ENCODE results near the gene BBOX1.

Gene BBOX1

GRCh38 chr11:27025312-27025955 lies 15.2 kb upstream of the BBOX1 start:
- DNase-seq = no peak

- DNase-seq = no peak
Measured at GRCh38 chr11:27025957-27026733, 14.5 kb upstream of the BBOX1 start.

- no peak for DNase-seq
Measured at GRCh38 chr11:27028561-27028965, 12.1 kb upstream of the BBOX1 start.

GRCh38 chr11:27029966-27030365 lies 10.6 kb upstream of the BBOX1 start:
- DNase-seq = no peak

- no peak for DNase-seq
Measured at GRCh38 chr11:27031754-27032153, 8.9 kb upstream of the BBOX1 start.

GRCh38 chr11:27039873-27040272 lies 742 bp upstream of the BBOX1 start:
- no peak for DNase-seq

GRCh38 chr11:27041141-27041899 lies 705 bp downstream of the BBOX1 start:
- no peak for DNase-seq

GRCh38 chr11:27046956-27047355 lies 6.3 kb downstream of the BBOX1 start:
- DNase-seq = no peak

GRCh38 chr11:27052668-27053067 lies 12.1 kb downstream of the BBOX1 start:
- DNase-seq = no peak

GRCh38 chr11:27055065-27055682 lies 14.6 kb downstream of the BBOX1 start:
- no peak for DNase-seq

- no peak for DNase-seq
Measured at GRCh38 chr11:27057091-27057780, 16.6 kb downstream of the BBOX1 start.

- no peak for DNase-seq
Measured at GRCh38 chr11:27058456-27058855, 17.8 kb downstream of the BBOX1 start.

GRCh38 chr11:27059431-27059830 lies 18.8 kb downstream of the BBOX1 start:
- no peak for DNase-seq

- DNase-seq = no peak
Measured at GRCh38 chr11:27060816-27061460, 20.3 kb downstream of the BBOX1 start.

GRCh38 chr11:27061461-27061821 lies 20.8 kb downstream of the BBOX1 start:
- no peak for DNase-seq

- no peak for DNase-seq
Measured at GRCh38 chr11:27064086-27064485, 23.5 kb downstream of the BBOX1 start.

GRCh38 chr11:27075192-27075591 lies 34.6 kb downstream of the BBOX1 start:
- no peak for DNase-seq

GRCh38 chr11:27075655-27076054 lies 35.0 kb downstream of the BBOX1 start:
- DNase-seq = no peak

- no peak for DNase-seq
Measured at GRCh38 chr11:27076121-27076589, 35.5 kb downstream of the BBOX1 start.

- no peak for DNase-seq
Measured at GRCh38 chr11:27081056-27081455, 40.4 kb downstream of the BBOX1 start.

GRCh38 chr11:27083241-27083640 lies 42.6 kb downstream of the BBOX1 start:
- no peak for DNase-seq

GRCh38 chr11:27083782-27084181 lies 43.2 kb downstream of the BBOX1 start:
- no peak for DNase-seq

All from stimulated activated CD4-positive, alpha-beta T cell treated with anti-CD3 and anti-CD28 coated beads, Interleukin-2, amount 100 ng/mL, for 48 hours (primary cell).